ENCODE measurements around the gene MNT.

DNA sequence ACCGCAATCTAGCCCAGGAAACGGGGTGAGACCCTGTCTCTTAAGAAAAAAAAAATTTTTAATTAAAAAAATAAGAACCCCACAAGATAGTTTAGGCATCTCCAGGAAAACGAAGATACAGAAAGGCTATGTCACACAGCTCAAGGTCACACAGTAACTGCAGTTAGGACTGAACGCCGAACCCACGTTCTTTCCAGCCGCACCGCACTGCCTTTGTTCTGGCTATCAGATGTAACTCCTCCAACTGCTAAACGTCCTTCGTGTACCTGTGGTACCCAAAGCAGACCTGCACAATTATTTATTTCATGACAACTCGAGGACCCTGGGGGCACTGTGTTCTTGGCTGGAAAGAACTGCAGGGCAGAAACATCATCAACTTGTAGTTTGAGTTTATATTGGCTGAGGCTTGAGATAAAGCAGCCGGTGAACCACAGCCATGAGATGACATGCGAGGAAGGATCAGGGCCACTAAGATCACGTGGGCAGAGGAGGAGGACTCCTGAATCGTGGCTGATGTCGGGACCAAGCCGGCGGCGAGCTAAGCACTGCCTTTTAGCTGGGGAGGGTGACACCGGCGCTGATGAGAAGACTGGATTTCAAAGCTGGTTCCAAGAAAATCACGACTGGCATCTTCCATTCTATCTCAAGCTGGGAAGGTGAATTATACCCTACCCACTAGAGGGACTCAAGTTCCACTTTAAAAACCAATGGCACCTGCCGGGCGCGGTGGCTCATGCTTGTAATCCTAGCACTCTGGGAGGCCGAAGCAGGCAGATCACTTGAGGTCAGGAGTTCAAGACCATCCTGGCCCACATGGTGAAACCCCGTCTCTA lies 20.7 kb upstream of the MNT start:
- no peak for TF ChIP-seq POLR2A (IDR thresholded peaks at IDR 0.05; ENCODE audit: extremely low read depth, insufficient read length)
- TF ChIP-seq, protein P1, sequence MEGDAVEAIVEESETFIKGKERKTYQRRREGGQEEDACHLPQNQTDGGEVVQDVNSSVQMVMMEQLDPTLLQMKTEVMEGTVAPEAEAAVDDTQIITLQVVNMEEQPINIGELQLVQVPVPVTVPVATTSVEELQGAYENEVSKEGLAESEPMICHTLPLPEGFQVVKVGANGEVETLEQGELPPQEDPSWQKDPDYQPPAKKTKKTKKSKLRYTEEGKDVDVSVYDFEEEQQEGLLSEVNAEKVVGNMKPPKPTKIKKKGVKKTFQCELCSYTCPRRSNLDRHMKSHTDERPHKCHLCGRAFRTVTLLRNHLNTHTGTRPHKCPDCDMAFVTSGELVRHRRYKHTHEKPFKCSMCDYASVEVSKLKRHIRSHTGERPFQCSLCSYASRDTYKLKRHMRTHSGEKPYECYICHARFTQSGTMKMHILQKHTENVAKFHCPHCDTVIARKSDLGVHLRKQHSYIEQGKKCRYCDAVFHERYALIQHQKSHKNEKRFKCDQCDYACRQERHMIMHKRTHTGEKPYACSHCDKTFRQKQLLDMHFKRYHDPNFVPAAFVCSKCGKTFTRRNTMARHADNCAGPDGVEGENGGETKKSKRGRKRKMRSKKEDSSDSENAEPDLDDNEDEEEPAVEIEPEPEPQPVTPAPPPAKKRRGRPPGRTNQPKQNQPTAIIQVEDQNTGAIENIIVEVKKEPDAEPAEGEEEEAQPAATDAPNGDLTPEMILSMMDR (IDR thresholded peaks at IDR 0.05; ENCODE audit: low read depth, low read length), result no peak
- TF ChIP-seq, protein P2, sequence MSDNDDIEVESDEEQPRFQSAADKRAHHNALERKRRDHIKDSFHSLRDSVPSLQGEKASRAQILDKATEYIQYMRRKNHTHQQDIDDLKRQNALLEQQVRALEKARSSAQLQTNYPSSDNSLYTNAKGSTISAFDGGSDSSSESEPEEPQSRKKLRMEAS (IDR thresholded peaks at IDR 0.05; ENCODE audit: low read depth, low read length), result no peak
- TF ChIP-seq MYC (IDR thresholded peaks at IDR 0.05; ENCODE audit: low read depth, low read length), result no peak

Data from NB4 (cell line).